OCI-M2 (cell line): ENCODE data around the gene PTH.

ENCODE experiments used
- DNase-seq: peaks from one replicate; lab custom pipeline; 2025; ENCODE audit not compliant: unreplicated experiment; lab: John Stamatoyannopoulos, UW

PTH gene

GRCh38 chr11:13495929-13496328 is at the start of gene PTH:
TSS of gene PTH (minus strand) at chr11:13495997. CDS start at chr11:13492855, 3,142 bp downstream.
- DNase-seq, result no peak

GRCh38 chr11:13538044-13538443 is 42.2 kb upstream of the PTH start:
- no peak for DNase-seq

- DNase-seq, result no peak
Observed at GRCh38 chr11:13535819-13536218, 40.0 kb upstream of the PTH start.

GRCh38 chr11:13534358-13534757 is 38.6 kb upstream of the PTH start:
- DNase-seq, result no peak

GRCh38 chr11:13525257-13525656 is 29.5 kb upstream of the PTH start:
- DNase-seq, result no peak

GRCh38 chr11:13503393-13503792 is 7.6 kb upstream of the PTH start:
- DNase-seq, result no peak

- no peak for DNase-seq
Observed at GRCh38 chr11:13502492-13502891, 6.7 kb upstream of the PTH start.

- DNase-seq, result no peak
Observed at GRCh38 chr11:13494051-13494450, 1.7 kb downstream of the PTH start.

GRCh38 chr11:13487661-13488030 is 8.2 kb downstream of the PTH start:
- no peak for DNase-seq

GRCh38 chr11:13486926-13487660 is 8.7 kb downstream of the PTH start:
- DNase-seq, result no peak

- DNase-seq, result no peak
Observed at GRCh38 chr11:13480198-13480597, 15.6 kb downstream of the PTH start.

- no peak for DNase-seq
Observed at GRCh38 chr11:13479688-13480087, 16.1 kb downstream of the PTH start.

- no peak for DNase-seq
Observed at GRCh38 chr11:13475091-13475490, 20.7 kb downstream of the PTH start.

GRCh38 chr11:13473013-13473722 is 22.6 kb downstream of the PTH start:
- DNase-seq, result no peak

GRCh38 chr11:13468750-13469149 is 27.0 kb downstream of the PTH start:
- no peak for DNase-seq

GRCh38 chr11:13465909-13466371 is 29.9 kb downstream of the PTH start:
- DNase-seq, result no peak

- no peak for DNase-seq
Observed at GRCh38 chr11:13463779-13464290, 32.0 kb downstream of the PTH start.

- peak; percentile 41 for DNase-seq
Observed at GRCh38 chr11:13462901-13463778, 32.7 kb downstream of the PTH start, which contains the start of gene BTBD10. TSS of gene BTBD10 (minus strand) at chr11:13463222. CDS start at chr11:13445124, 18,098 bp downstream.

GRCh38 chr11:13462311-13462900 is 33.4 kb downstream of the PTH start:
- DNase-seq, result no peak

GRCh38 chr11:13461291-13461690 is 34.5 kb downstream of the PTH start:
- no peak for DNase-seq
